GM18867 (cell line): ENCODE results near the gene ELAC2.

Source experiments
- ATAC-seq: cut with Tn5 transposase; IDR thresholded peaks from one replicate; pipeline ENCODE4 v1.9.1; 2021; ENCODE audit warnings: mild to moderate bottlenecking, moderate library complexity; ENCODE audit not compliant: unreplicated experiment

ELAC2 gene, protein sequence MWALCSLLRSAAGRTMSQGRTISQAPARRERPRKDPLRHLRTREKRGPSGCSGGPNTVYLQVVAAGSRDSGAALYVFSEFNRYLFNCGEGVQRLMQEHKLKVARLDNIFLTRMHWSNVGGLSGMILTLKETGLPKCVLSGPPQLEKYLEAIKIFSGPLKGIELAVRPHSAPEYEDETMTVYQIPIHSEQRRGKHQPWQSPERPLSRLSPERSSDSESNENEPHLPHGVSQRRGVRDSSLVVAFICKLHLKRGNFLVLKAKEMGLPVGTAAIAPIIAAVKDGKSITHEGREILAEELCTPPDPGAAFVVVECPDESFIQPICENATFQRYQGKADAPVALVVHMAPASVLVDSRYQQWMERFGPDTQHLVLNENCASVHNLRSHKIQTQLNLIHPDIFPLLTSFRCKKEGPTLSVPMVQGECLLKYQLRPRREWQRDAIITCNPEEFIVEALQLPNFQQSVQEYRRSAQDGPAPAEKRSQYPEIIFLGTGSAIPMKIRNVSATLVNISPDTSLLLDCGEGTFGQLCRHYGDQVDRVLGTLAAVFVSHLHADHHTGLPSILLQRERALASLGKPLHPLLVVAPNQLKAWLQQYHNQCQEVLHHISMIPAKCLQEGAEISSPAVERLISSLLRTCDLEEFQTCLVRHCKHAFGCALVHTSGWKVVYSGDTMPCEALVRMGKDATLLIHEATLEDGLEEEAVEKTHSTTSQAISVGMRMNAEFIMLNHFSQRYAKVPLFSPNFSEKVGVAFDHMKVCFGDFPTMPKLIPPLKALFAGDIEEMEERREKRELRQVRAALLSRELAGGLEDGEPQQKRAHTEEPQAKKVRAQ

DNA sequence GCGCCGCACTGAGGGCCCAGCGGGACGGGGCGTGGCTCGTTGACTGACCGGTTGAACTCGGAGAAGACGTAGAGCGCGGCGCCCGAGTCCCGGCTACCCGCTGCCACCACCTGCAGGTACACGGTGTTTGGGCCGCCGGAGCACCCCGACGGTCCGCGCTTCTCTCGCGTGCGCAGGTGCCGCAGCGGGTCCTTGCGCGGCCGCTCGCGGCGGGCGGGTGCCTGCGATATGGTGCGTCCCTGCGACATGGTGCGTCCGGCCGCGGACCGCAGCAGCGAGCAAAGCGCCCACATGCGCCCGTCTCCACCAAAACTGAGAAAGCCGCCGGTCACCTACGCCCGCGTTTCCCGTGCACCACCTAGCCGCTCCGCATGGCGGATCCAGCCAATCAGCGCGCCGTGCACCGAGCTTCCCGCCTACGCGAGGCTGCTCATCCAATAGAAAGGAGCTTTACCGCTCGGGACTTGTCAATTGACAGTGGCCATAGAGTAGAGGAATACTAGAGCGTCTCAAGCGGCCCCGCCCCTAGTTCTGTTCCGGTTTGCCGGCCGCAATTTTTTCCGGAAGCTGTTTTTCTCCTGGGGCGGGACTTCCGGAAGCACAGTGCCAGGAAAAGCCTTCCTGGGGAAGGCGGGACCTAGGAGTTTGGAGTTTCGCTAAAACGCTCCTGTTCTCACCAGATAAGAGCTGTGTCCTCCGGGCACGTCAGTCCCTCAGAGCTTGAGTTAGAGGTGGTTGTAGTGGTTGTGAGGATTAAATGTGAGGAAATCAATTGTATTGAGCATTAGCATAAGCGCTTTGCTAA, at the start of gene ELAC2:
Gene ELAC2 (minus strand): TSS at position 373 of the 805 bp plus-strand sequence. CDS start 80 bp downstream, at position 293.
- ATAC-seq, result peak; percentile 98

DNA sequence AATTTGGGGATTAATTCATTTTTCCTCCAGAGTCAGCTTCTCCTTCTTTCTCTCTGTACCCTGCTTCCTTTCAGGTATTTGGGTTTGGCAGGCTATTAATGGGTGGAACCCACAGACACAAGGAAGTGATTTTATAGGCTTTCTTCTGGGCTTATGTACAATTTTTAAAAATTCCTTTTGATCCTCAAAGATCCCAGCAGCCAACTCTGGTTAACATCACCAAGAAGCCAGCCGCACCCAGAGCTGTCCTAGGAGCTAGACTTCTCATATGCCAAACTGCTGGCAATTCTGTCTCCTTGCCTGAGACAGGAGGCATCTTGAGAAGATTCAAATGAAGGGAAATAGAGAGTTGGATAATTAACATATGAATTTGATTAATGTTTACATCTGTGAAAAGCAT, 47.2 kb upstream of the ELAC2 start:
- no peak for ATAC-seq

DNA sequence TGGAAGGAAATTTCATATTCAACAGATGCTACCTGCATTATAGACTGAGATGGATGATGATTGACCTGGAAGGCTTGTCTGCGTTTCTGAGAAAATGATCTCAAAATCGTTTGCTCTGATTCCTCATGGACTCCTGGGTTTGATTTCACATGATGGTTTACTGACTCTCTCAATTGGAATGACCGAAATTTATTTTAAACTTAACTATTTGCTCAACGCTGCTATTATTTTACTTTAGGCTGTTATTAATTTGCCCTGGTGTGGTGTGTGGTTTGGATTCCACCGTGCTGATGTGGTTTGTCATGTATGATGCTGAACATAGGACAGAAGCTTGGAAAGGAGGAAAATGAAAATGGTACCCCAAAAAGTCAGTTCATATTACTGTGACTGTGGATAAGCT, 37.3 kb upstream of the ELAC2 start:
- no peak for ATAC-seq

DNA sequence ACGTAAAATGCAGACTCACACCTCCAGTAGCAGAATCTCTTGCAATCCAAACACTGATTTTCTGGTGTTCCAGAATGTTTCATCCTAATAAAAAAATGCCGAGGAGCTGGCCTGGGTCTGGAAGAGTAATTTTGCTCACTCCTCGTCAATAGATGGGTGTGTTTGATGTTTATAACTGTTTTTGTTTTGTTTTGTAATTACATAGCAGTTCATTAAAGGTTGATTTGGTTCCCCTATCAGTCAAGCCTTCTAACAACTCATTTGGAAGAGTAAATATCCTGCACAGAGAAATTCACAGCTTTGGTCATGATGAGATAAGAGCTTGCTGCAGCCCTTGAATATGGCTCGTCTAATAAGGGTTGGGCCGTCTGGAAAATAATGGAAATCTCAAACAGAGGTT, 36.8 kb upstream of the ELAC2 start:
- ATAC-seq, result no peak

DNA sequence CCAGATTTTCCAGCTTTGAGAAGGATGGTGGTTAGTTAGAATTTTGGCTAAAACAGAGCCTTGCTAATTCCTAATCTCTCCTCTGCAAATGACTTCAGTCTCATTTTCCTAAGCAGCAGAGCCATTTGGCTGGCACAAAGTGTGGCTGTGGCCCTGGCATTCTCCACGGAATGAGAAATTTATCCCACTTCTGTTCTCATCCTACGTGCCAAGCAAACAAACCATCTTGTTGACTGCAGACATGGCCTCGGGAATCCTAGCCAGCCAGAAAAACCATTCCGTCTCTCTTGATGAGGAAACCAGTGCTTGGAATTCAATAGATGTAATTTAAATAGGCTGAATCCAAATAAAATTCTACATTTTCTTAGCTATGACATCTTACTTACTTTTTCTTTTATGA, 34.1 kb upstream of the ELAC2 start:
- ATAC-seq, result no peak

DNA sequence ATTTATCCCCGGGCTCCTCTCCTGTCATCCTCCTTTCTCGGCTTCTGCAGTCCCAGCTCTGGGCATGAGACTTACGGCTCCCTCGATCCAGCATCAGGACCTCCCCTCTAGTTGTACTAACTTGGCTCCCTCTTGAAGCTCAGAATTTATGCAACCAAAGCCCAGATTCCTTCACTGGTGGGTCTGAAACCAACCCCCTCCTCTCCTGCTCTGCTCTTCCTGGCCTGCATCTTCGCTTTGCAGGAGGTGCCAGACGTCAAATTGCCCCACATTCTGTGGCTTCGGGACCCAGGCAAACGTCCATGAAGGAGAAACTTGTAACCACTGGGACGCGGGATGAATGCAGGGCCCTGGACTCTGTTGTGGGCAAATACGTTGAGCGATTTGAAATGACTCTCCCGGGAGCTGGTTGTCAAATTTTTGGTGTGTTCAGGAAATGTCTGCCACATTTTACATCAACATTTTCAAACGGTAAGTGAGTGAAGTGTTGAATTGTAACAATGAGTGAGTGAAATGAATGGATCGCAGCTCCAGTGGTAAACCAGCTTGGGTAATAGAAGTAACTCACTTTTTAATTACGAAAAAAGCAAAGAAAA, 29.3 kb upstream of the ELAC2 start:
- ATAC-seq, result no peak

DNA sequence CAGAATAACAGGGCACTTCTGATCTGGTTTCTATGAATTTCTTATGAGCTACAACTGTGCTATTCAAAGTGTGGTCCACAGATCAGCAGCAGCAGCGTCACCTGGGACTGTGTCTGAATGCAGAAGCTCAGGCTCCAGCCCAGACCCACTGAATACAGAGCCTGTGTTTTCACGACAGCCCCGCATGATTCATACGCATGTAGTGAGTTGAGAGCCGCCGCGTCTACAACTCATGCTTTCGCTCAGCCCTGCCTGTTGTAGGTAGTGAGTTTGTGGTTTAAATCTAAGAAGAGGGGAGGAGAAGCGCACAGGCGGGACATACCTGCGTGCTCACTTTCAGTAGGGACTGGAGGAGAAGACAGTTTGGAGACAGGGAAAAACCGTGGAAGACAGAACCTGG, 28.5 kb upstream of the ELAC2 start:
- no peak for ATAC-seq

DNA sequence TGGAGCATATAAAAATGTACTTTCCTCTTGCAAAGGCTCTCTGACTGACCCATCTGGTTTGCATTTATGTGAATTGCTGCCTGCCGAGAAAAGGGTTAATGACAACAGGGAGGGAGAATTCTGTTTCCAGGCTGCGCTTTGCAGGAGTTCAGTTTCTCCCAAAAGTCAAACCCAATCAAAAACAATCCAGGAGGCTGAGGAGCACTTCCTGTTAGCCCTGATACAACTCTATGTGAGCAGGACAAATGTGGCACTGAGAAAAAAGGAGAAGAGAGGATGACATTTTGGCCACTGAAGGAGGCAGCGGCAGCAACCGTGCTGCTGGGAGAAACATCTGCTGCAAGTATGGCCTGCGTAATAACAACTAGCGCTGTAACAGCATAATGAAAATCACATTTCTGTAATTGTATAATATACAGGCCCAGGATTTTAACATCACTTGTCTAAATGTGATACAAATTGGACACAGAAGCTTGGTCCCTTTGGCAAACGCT, 26.8 kb upstream of the ELAC2 start:
- ATAC-seq, result no peak

DNA sequence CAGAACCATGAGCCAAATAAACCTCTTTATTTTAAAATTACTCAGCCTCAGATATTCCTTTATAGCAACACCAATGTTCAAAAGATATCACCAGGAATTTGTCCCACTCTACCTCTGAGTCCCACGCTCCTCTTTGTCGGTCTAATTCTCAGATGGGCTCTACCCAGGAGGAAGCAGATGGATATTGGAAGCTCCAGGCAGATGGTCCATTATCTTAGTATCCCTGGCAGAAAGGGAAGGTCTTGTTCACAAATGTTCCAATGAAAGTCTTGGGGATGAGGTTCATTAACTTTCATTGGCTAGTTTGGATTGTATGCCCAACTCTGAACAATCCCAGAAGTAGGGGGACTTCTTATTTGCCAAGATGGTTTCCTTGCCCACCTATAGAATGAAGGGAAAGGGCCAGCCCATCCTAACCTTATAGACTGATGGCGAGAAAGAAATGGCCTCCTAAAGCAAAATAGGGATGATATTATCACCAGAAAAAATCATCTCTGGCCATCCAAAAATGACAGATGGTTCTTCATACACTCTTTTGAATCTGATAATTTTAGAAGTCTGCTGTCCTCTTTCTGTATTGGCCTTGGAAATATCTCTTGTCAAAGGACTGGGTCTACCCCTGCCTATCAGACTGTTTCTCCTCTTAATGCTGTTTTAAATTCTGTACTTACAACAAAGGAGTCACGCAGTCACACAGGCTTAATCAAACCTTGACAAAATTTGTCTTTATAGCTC, 21.3 kb upstream of the ELAC2 start:
- ATAC-seq, result no peak

DNA sequence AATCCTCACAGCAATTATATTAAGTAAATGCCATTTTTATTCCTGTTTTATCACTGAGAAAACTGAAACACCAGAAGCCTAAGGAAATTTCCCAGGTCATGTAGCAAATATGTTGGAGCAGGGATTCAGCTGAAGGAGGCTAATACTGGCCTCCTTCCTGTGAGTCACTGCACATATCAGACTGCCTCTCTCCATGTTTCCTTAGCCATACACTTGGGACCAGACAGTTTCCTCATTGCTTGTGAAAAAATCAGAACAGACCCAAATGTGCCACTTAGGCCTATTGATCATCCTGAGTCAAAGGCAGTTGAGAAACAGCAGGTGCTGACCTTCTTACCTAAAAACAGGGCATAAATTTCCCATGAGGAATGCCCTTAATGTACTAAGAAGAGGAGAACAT, 18.9 kb upstream of the ELAC2 start:
- no peak for ATAC-seq

DNA sequence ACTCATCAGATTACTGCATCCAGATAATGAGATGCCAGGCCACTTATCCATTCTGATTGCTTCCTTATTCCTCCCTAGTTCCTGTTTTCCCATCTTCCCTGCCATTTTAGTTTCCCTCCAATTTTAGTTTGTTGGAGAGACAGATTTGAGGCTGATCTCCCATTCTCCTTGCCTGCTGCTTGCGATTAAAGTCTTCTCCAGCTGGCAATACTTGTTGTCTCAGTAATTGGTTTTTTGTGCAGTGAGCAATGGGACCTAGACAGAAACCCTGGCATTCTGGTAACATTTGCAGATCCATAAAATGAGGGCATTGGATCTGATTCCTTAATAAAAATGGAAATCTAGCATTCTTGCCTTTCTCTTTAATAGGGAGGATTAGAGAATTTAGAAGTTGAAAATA, 17.6 kb upstream of the ELAC2 start:
- ATAC-seq, result no peak

DNA sequence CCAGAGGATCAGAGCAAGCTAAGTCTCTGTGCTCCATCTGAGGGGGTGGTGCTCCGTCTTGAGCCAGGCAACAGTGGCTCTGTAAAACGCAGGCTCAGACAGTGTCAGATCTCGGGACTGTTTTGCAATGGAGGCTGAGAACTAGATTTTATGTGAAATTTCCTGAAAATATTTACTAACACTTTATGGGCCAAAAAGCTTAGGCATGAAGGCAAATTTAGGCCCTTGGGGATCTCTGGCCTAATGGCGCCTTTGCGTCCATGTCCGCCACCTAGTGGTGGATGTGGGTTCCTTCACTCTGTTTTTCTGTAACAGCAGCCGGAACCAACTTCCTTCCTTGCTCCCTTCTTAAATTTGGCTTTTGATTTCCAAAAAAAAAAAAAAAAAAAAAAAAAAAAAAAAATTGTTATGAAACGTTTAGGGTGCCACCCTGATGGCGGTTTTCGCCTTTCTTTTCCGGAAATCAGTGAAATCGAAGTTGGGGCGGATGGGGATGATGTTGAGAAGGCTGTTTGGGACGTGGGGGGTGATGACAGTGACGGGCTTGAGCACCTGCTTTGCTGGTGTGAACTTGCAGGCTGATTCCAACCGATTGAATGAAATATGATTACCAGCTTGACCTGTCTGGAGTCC, 14.0 kb upstream of the ELAC2 start:
- peak; percentile 87 for ATAC-seq

DNA sequence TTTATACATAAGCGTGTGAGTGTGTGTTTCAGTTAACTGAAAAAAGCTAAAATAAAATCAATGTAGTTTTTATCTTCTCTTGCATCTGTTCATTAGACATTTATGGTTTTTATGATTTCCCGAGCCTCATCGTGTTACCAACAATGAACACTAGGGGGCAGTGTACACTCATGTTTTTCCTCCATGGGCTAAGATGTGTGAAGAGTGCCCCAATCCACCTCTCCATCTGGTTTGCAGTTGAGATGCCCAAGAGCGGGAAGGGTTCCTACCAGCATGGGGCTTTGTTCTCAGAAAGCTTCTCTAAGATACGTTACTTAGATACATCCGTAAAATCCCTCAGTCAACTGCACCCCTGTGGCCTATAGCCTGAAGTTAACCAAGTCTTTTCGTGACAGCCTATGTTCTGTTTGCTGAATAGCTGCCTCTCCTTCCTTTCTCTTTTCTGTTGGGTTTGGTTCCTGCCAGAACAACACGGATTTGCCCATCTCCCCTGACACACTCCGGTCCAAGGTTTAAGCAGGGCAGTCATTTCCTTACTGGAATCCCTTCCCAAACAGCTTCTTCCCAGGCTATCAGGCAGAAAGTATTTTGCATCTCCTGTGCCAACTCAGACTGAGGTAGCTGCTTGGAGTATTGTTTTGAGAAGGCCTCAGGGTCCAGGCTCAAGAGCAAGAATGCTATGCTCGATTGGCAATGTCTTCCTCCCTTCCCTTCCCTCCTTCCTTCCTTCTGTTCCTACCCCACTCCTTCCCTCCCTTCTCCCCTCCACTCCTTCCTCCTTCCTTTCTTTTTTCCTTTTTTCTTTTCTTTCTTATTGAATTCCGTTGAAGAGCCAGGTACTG, 12.9 kb upstream of the ELAC2 start:
- peak; percentile 46 for ATAC-seq

DNA sequence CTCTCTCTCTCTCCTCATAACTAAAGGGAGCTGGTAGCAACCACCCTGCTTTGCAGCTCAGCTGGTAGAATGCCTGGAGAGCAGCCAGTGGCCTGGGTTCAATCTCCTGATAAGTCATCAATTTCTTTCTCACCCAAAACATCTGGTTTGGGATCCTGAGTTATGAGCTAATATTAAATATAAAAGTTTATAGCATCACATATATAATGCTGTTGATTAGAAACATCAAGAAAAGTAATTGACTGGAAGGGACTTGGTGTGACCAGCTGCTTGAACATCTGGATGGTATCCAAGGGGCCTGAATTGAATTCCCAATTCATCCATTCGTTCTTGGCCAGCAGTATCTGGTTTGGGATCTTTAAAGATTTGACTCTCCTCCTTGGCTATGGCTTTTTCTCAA, 12.2 kb upstream of the ELAC2 start:
- ATAC-seq, result no peak

DNA sequence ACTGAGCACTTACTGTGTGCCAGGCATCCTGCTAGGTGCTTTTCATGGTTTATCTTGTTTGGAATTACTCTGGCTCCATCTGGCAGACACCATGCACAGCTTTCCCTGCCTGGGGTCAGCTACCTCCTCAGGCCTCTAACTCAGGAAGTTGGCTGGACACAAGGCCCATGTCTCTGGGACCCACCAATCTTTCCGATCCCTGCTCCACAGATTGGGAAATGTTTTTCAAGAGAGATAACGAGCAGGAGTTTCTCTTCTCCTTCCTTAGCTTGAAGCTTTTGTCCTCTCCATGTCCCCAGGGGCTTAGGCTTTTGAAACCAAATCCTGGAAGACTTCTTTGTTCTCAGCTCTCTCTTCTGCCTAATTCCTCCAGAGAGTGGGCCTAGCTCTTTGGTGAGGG, 11.5 kb upstream of the ELAC2 start:
- no peak for ATAC-seq

DNA sequence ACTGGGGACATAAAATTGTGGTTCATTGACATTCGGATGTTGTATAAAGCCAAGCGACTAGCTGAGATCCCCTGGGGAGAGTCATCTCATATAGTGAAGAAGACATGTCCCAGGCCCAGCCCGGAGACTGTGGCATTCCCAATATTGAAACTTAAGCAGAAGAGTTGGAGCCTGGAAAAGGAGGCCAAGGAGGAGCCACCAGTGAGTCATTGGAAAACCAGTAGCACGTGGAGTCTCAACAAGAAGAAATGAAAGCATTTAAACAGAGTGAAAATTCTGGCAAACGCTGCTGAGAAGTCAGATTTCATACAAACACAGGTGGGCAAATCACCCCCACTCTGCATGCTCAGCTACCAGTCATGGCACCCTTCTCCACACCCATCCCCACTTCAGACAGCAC, 9.4 kb upstream of the ELAC2 start:
- ATAC-seq, result no peak

DNA sequence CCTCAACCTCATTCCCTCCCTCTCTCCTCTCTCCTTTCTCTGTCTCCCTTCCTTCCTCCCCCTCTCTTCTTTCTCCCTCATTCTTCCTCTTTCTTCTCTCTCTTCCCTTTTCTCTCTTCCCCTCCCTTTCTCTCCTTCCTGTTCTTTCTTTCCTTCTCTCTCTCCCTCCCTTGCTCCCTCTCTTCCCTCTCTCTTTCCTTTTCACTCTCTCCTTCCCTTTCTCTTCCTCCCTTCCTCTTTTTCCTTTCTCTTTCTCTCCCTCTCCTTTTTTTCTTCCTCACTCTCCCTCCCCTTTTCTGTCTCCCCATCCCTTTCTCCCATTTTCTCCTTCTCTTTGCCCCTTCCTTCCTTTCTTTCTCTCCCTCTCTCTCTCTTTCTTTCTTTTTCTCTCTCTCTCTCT, 7.9 kb upstream of the ELAC2 start:
- no peak for ATAC-seq

DNA sequence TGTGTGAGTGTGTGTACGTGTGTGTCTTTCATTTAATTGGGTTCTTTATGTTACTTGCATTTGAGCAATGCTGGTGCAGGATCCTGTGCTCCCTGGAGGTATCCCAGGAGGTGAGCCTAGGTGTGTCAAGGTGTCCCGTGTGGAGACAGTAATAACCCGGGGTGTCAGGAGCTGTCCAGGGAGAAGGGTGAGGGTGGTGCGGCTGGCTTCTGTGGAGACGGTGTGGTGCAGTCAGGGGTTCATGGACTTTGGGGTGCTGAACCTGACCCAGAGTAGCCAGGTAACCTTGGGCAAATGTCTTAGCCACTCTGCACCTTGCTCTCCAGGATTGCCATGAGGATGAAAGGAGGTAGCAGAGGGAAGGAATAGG, 7.4 kb upstream of the ELAC2 start:
- ATAC-seq, result no peak
